C4-2B (cell line): ENCODE results near the gene DDIT4L.

Source experiments
- ZFX ChIP-seq: fragments of 450-650 bp; IDR thresholded peaks from 2 replicates; pipeline ENCODE4 v1.6.1; 2017
- TF ChIP-seq, protein P1 (sequence below): fragments of 450-650 bp; conservative IDR thresholded peaks from 2 replicates; pipeline ENCODE4 v1.5.1; 2017; ENCODE audit warnings: mild to moderate bottlenecking

DNA sequence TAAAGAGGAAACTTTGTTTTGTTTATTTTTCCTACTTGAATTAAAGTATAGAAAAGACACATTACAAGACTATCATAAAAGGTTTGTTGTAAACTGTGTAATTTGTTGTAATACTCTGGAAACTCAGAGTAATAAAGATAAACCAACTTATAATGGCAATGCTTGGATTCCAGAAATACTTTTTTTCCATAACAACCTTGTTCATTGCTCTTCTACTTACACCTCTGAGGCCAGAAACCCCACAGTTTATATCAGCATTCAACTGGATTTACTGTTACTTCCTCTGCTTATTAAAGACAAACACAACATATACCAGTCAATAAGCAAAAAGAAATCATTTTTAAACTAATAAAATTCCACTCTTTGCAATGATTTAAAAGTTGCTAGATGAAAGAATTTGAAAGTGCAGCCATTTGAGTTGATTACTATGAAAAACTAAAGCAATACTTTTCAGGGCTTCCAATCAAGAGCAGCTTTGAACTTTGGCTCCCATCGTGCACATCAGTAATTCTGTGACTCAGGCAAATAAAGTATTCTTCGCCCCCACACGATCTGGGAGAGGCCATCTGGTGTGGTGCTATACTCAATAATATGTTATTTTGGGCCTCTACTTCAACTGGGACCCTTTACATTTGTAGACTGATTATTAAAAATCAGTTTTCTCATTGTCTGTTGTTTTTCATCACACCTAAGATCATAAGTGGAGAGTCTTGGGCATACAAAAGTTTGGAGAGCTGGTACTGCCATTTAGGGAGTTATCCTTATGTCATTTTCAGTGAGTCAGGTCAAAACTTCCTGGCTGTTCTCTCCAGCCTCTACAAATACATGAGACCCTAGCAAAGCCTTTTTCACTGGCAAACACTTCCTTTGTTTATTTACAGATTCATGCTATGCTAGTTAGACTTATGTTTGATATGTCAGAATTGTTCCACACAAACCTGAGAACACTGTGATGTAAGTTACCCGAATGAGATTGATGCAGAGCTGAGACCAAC lies 20.5 kb downstream of the DDIT4L start:
- TF ChIP-seq, protein P1, sequence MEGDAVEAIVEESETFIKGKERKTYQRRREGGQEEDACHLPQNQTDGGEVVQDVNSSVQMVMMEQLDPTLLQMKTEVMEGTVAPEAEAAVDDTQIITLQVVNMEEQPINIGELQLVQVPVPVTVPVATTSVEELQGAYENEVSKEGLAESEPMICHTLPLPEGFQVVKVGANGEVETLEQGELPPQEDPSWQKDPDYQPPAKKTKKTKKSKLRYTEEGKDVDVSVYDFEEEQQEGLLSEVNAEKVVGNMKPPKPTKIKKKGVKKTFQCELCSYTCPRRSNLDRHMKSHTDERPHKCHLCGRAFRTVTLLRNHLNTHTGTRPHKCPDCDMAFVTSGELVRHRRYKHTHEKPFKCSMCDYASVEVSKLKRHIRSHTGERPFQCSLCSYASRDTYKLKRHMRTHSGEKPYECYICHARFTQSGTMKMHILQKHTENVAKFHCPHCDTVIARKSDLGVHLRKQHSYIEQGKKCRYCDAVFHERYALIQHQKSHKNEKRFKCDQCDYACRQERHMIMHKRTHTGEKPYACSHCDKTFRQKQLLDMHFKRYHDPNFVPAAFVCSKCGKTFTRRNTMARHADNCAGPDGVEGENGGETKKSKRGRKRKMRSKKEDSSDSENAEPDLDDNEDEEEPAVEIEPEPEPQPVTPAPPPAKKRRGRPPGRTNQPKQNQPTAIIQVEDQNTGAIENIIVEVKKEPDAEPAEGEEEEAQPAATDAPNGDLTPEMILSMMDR, result no peak
- no peak for TF ChIP-seq ZFX
